Endothelial cell (in vitro differentiated cells): Measurements from ENCODE around the gene ZNF655. TPM values are rescaled to one million over a fixed set of nuclear protein-coding genes. Genes with fewer than 3 reads are reported as not detected.

Source experiments
- DNase-seq: peaks from one replicate; pipeline ENCODE4 v3.0.0; 2021; ENCODE audit warnings: low spot score
- H3K27ac Mint-ChIP-seq: one replicate; pipeline ENCODE4 v1.8.0; 2021; ENCODE audit warnings: mixed read lengths, inconsistent platforms; ENCODE audit not compliant: unreplicated experiment
- H3K27me3 Mint-ChIP-seq: one replicate; pipeline ENCODE4 v1.8.0; 2021; ENCODE audit warnings: mild to moderate bottlenecking, moderate library complexity, mixed read lengths, inconsistent platforms; ENCODE audit not compliant: unreplicated experiment
- H3K36me3 Mint-ChIP-seq: one replicate; pipeline ENCODE4 v1.8.0; 2021; ENCODE audit warnings: mild to moderate bottlenecking, low read depth, mixed read lengths, inconsistent platforms; ENCODE audit not compliant: unreplicated experiment
- H3K4me1 Mint-ChIP-seq: one replicate; pipeline ENCODE4 v1.8.0; 2021; ENCODE audit warnings: mild to moderate bottlenecking, mixed read lengths, inconsistent platforms; ENCODE audit not compliant: unreplicated experiment
- H3K4me3 Mint-ChIP-seq: one replicate; pipeline ENCODE4 v1.8.0; 2021; ENCODE audit warnings: mild to moderate bottlenecking, mixed read lengths, inconsistent platforms; ENCODE audit not compliant: unreplicated experiment
- H3K9me3 Mint-ChIP-seq: one replicate; pipeline ENCODE4 v1.8.0; 2021; ENCODE audit warnings: mixed read lengths, inconsistent platforms; ENCODE audit not compliant: unreplicated experiment
- total RNA-seq: library from RNA; stranded (reverse); fragmentation: NEBNext Ultra II Directional; extraction: Animal tissue kit (Norgen Biotek cat#: 25700); gene quantifications from one replicate; pipeline ENCODE4 v1.2.1, GENCODE V29; 2021; ENCODE audit not compliant: unreplicated experiment
- TF ChIP-seq, protein P1 (sequence below): fragments of 200-600 bp; sonication (generic); IDR thresholded peaks from one replicate; pipeline ENCODE4 v1.5.0; 2021; ENCODE audit warnings: antibody characterized with exemption; ENCODE audit not compliant: unreplicated experiment

ZNF655 gene
- total RNA-seq, 1 donor from 2014 or later: 36.3 TPM

DNA sequence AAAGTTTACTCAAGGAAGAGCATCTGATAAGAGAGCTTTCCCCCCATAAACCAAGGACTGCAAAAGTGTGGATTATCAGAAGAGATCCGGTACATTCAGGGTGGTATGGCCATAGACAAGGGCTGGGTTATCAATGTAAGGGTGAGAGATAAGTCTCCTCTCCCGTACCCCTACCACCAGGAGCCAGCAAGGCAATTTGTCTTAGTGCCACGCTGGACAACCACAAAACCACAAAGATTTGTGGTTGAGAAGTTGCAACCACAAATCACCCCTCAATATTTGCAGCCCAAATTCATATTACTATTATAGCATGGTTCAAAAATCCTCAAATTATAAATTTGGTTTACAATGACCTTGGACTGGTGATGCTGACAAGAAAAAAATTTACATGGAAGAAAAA is 56.1 kb downstream of the ZNF655 start:
- H3K4me3 Mint-ChIP-seq: peak overlapping the region; percentile 24
- H3K36me3 Mint-ChIP-seq: peaks cover 15% of the 10 kb centered on the region
- H3K4me1 Mint-ChIP-seq: peaks cover 12% of the 10 kb centered on the region
- H3K9me3 Mint-ChIP-seq: no peaks in the 10 kb centered on the region
- H3K27ac Mint-ChIP-seq: no peak overlapping the region
- DNase-seq: no peak
- H3K27me3 Mint-ChIP-seq: peaks cover 12% of the 10 kb centered on the region
- TF ChIP-seq, protein P1, sequence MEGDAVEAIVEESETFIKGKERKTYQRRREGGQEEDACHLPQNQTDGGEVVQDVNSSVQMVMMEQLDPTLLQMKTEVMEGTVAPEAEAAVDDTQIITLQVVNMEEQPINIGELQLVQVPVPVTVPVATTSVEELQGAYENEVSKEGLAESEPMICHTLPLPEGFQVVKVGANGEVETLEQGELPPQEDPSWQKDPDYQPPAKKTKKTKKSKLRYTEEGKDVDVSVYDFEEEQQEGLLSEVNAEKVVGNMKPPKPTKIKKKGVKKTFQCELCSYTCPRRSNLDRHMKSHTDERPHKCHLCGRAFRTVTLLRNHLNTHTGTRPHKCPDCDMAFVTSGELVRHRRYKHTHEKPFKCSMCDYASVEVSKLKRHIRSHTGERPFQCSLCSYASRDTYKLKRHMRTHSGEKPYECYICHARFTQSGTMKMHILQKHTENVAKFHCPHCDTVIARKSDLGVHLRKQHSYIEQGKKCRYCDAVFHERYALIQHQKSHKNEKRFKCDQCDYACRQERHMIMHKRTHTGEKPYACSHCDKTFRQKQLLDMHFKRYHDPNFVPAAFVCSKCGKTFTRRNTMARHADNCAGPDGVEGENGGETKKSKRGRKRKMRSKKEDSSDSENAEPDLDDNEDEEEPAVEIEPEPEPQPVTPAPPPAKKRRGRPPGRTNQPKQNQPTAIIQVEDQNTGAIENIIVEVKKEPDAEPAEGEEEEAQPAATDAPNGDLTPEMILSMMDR: no peak

DNA sequence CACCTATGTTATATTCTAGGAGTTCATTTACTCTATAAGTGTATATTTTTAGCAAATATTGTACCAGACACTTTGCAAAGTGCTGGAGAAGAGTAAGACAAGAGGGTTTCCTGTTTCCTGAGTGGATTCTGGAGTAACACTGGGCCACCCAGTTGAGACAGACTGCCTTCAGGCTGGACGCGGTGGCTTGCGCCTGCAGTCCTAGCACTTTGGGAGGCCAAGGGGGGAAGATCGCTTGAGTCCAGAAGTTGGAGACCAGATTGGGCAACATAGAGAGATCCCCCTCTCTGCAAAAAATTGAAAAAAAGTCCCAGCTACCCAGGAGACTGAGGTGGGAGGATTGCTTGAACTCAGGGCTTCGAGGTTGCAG is 57.5 kb downstream of the ZNF655 start:
- no peak for DNase-seq
- Mint-ChIP-seq H3K27ac (no peak overlapping the region), H3K27me3 (peaks cover 7% of the 10 kb centered on the region), H3K4me3 (peak overlapping the region; percentile 95), H3K4me1 (peaks cover 22% of the 10 kb centered on the region), H3K36me3 (peaks cover 25% of the 10 kb centered on the region), H3K9me3 (no peaks in the 10 kb centered on the region)
- TF ChIP-seq, protein P1: no peak

DNA sequence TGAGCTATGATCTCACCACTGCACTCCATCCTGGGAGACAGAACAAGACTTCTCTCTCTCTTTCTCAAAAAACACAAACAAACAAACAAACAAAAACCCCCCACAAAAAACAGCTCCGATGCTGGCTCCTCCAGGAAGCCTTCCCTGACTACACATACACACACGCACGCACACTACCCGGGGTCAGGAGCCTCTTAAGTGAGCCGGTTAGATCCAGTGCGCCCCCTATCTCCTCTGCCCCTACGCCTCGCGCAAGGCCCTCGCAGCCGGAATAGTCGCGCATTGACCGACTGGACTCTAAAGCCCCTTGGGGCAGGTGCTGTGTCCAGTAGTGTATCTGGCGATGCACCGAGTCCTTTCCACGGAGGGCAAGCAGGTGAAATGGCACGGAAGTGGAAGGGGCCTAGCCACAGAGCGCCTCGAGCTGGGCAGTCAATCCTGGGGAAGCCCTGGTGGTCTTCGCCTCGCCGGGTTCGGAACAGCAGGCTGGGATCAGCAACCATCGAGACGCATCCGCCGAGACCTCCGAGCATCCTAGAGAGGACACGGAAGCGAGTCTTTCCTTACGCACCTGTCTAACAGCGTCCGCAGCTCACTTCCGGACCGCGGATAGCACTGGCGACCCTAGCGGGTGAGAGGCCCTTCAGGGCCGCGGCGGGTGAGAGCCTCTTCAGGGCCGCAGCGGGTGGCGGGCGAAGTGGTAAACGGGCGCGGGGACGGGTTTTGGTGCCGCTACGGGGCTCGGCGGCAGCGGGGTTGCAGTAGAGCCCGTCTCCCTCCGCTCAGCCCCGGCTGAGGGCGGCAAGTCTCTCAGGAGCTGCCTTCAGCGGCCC is 58.1 kb downstream of the ZNF655 start, which contains the start of gene ZSCAN25:
Gene ZSCAN25 (plus strand): TSS at position 588 of the 833 bp plus-strand sequence. CDS start 2,661 bp downstream, outside the sequence.
- peaks cover 7% of the 10 kb centered on the region for H3K27me3 Mint-ChIP-seq
- peak within 1 kb of the TSS; percentile 89 for H3K27ac Mint-ChIP-seq
- H3K36me3 Mint-ChIP-seq: peaks cover 31% of the 10 kb centered on the region

DNA sequence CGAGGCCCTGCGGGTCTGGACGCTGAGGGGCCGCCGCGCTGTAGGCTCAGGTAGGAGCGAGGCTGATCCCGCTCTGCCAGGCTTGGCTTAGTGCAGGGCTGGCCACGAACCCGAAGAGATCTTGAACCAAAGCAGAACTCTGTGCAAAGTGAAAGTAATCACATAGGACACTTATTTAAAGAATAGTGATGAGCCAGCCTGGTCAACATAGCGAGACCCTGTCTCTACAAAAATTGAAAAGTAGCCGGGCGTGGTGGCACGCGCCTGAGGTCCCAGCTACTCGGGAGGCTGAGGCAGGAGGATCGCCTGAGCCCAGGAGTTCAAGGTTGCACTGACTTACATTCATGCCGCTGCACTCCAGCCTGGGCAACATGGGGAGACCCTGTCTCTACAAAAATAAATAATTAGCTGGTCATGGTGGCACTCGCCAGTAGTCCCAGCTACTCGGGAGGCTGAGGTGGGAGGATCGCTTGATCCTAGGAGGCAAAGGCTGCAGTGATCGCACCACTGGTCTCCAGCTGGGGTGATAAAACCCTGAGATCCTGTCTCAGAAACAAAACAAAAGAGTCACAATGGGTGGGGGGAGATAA is 58.8 kb downstream of the ZNF655 start:
- H3K9me3 Mint-ChIP-seq: no peaks in the 10 kb centered on the region
- peak overlapping the region; percentile 89 for H3K27ac Mint-ChIP-seq
- H3K4me3 Mint-ChIP-seq: peak overlapping the region; percentile 95
- no peak for DNase-seq
- H3K4me1 Mint-ChIP-seq: peaks cover 30% of the 10 kb centered on the region
- TF ChIP-seq, protein P1: no peak
- peaks cover 7% of the 10 kb centered on the region for H3K27me3 Mint-ChIP-seq
- H3K36me3 Mint-ChIP-seq: peaks cover 34% of the 10 kb centered on the region

More for the DNA sequence above, 58.1 kb downstream of the ZNF655 start, which contains the start of gene ZSCAN25:
- peak; percentile 88 for DNase-seq
- TF ChIP-seq, protein P1: no peak
- H3K4me3 Mint-ChIP-seq: peak within 1 kb of the TSS; percentile 95
- no peaks in the 10 kb centered on the region for H3K9me3 Mint-ChIP-seq
- H3K4me1 Mint-ChIP-seq: peaks cover 28% of the 10 kb centered on the region

GRCh38 chr7:99618726-99619125 is 60.3 kb downstream of the ZNF655 start:
- TF ChIP-seq, protein P1: no peak
- Mint-ChIP-seq H3K27me3 (peaks cover 9% of the 10 kb centered on the region), H3K36me3 (peaks cover 45% of the 10 kb centered on the region), H3K4me3 (peak overlapping the region; percentile 95), H3K27ac (peak overlapping the region; percentile 16), H3K4me1 (peaks cover 40% of the 10 kb centered on the region), H3K9me3 (no peaks in the 10 kb centered on the region)
- no peak for DNase-seq
